Activated naive CD4-positive, alpha-beta T cell treated with anti-CD3 and anti-CD28 coated beads, Interleukin-2, amount 10 ng/mL, durations not matched to agents 7 days and 5 days (primary cell): ENCODE data around the gene DNAJA3.

ENCODE experiments used
- CTCF ChIA-PET: fragments of 350-600 bp; sonication (Branson Sonifier 250); formaldehyde crosslinking; loops from one replicate; lab custom pipeline; 2021; ENCODE audit warnings: antibody characterized with exemption; lab: Charles Lee
- DNase-seq: peaks from one replicate; pipeline ENCODE4 v3.0.0-alpha.2; 2020
- H3K27ac Mint-ChIP-seq: one replicate; pipeline ENCODE4 v1.8.0; 2021; ENCODE audit warnings: mild to moderate bottlenecking, moderate library complexity, mixed read lengths
- H3K27me3 Mint-ChIP-seq: one replicate; pipeline ENCODE4 v1.8.0; 2021; ENCODE audit warnings: mild to moderate bottlenecking, mixed read lengths
- H3K36me3 Mint-ChIP-seq: one replicate; pipeline ENCODE4 v1.8.0; 2021; ENCODE audit warnings: mixed read lengths
- H3K4me1 Mint-ChIP-seq: one replicate; pipeline ENCODE4 v1.8.0; 2021; ENCODE audit warnings: mixed read lengths
- H3K4me3 Mint-ChIP-seq: one replicate; pipeline ENCODE4 v1.8.0; 2021; ENCODE audit warnings: mild to moderate bottlenecking, moderate library complexity, mixed read lengths
- H3K9me3 Mint-ChIP-seq: one replicate; pipeline ENCODE4 v1.8.0; 2021; ENCODE audit warnings: mixed read lengths

The DNAJA3 gene

GRCh38 chr16:4425378-4426020 is at the start of gene DNAJA3:
TSS of gene DNAJA3 (plus strand) at chr16:4425868. CDS start at chr16:4425882, 14 bp downstream.
- Mint-ChIP-seq H3K4me3 (peak within 1 kb of the TSS; percentile 88), H3K36me3 (peaks cover 19% of the 10 kb centered on the region), H3K4me1 (peaks cover 35% of the 10 kb centered on the region), H3K9me3 (no peaks in the 10 kb centered on the region), H3K27ac (peak within 1 kb of the TSS; percentile 98), H3K27me3 (no peaks in the 10 kb centered on the region)
- DNase-seq = peak; percentile 94
- CTCF ChIA-PET = no interaction called here

GRCh38 chr16:4376126-4376892 is 49.4 kb upstream of the DNAJA3 start:
- H3K27me3 Mint-ChIP-seq = no peaks in the 10 kb centered on the region
- no peaks in the 10 kb centered on the region for H3K9me3 Mint-ChIP-seq
- no peak overlapping the region for H3K4me3 Mint-ChIP-seq
- DNase-seq = no peak
- CTCF ChIA-PET = interaction anchor here (3.0 kb wide), 1 partner anchor 26 kb away, joined by 10 read pairs; no protein-coding TSS in a partner anchor
- H3K4me1 Mint-ChIP-seq = peaks cover 11% of the 10 kb centered on the region
- peaks cover 2% of the 10 kb centered on the region for H3K36me3 Mint-ChIP-seq
- H3K27ac Mint-ChIP-seq = no peak overlapping the region

- no peak overlapping the region for H3K27ac Mint-ChIP-seq
- H3K36me3 Mint-ChIP-seq = peaks cover 5% of the 10 kb centered on the region
- no peak for DNase-seq
- CTCF ChIA-PET = no interaction called here
- H3K4me3 Mint-ChIP-seq = no peak overlapping the region
- no peaks in the 10 kb centered on the region for H3K27me3 Mint-ChIP-seq
- no peaks in the 10 kb centered on the region for H3K9me3 Mint-ChIP-seq
- H3K4me1 Mint-ChIP-seq = peaks cover 11% of the 10 kb centered on the region
These were observed 48.6 kb upstream of the DNAJA3 start for GRCh38 chr16:4376893-4377572.

- no peak overlapping the region for H3K27ac Mint-ChIP-seq
- CTCF ChIA-PET = no interaction called here
These were observed 48.0 kb upstream of the DNAJA3 start for GRCh38 chr16:4377573-4378154.

GRCh38 chr16:4378161-4378666 is 47.5 kb upstream of the DNAJA3 start:
- Mint-ChIP-seq H3K27me3 (no peaks in the 10 kb centered on the region), H3K36me3 (peaks cover 5% of the 10 kb centered on the region), H3K9me3 (no peaks in the 10 kb centered on the region), H3K4me3 (no peak overlapping the region), H3K4me1 (no peaks in the 10 kb centered on the region), H3K27ac (no peak overlapping the region)
- CTCF ChIA-PET = no interaction called here
- no peak for DNase-seq

More at GRCh38 chr16:4377573-4378154, 48.0 kb upstream of the DNAJA3 start:
- no peak for DNase-seq
- H3K9me3 Mint-ChIP-seq = no peaks in the 10 kb centered on the region
- H3K27me3 Mint-ChIP-seq = no peaks in the 10 kb centered on the region
- H3K4me1 Mint-ChIP-seq = peaks cover 4% of the 10 kb centered on the region
- H3K4me3 Mint-ChIP-seq = no peak overlapping the region
- H3K36me3 Mint-ChIP-seq = peaks cover 5% of the 10 kb centered on the region

- Mint-ChIP-seq H3K27me3 (no peaks in the 10 kb centered on the region), H3K4me3 (no peak overlapping the region), H3K27ac (no peak overlapping the region), H3K36me3 (peaks cover 6% of the 10 kb centered on the region), H3K4me1 (no peaks in the 10 kb centered on the region), H3K9me3 (no peaks in the 10 kb centered on the region)
- DNase-seq = no peak
- CTCF ChIA-PET = no interaction called here
These were observed 46.5 kb upstream of the DNAJA3 start for GRCh38 chr16:4378999-4379690.

GRCh38 chr16:4380119-4381063 is 45.3 kb upstream of the DNAJA3 start:
- no peak for DNase-seq
- Mint-ChIP-seq H3K27me3 (no peaks in the 10 kb centered on the region), H3K4me1 (no peaks in the 10 kb centered on the region), H3K36me3 (peaks cover 10% of the 10 kb centered on the region), H3K4me3 (no peak overlapping the region), H3K27ac (no peak overlapping the region), H3K9me3 (no peaks in the 10 kb centered on the region)
- CTCF ChIA-PET = no interaction called here

- H3K4me3 Mint-ChIP-seq = no peak overlapping the region
- no peaks in the 10 kb centered on the region for H3K4me1 Mint-ChIP-seq
- H3K9me3 Mint-ChIP-seq = no peaks in the 10 kb centered on the region
- CTCF ChIA-PET = no interaction called here
- no peaks in the 10 kb centered on the region for H3K27me3 Mint-ChIP-seq
- H3K27ac Mint-ChIP-seq = no peak overlapping the region
- DNase-seq = no peak
- H3K36me3 Mint-ChIP-seq = peaks cover 10% of the 10 kb centered on the region
These were observed 44.4 kb upstream of the DNAJA3 start for GRCh38 chr16:4381072-4381934.

- Mint-ChIP-seq H3K27ac (no peak overlapping the region), H3K4me1 (no peaks in the 10 kb centered on the region), H3K9me3 (no peaks in the 10 kb centered on the region), H3K4me3 (no peak overlapping the region), H3K36me3 (peaks cover 16% of the 10 kb centered on the region), H3K27me3 (no peaks in the 10 kb centered on the region)
- DNase-seq = no peak
- CTCF ChIA-PET = no interaction called here
These were observed 43.5 kb upstream of the DNAJA3 start for GRCh38 chr16:4381935-4382794.

GRCh38 chr16:4382795-4383357 is 42.8 kb upstream of the DNAJA3 start:
- Mint-ChIP-seq H3K4me1 (no peaks in the 10 kb centered on the region), H3K36me3 (peaks cover 16% of the 10 kb centered on the region)

GRCh38 chr16:4383591-4384444 is 41.9 kb upstream of the DNAJA3 start:
- H3K4me1 Mint-ChIP-seq = no peaks in the 10 kb centered on the region
- no peaks in the 10 kb centered on the region for H3K9me3 Mint-ChIP-seq
- DNase-seq = no peak
- no peaks in the 10 kb centered on the region for H3K27me3 Mint-ChIP-seq
- H3K27ac Mint-ChIP-seq = no peak overlapping the region
- CTCF ChIA-PET = no interaction called here
- H3K36me3 Mint-ChIP-seq = peaks cover 17% of the 10 kb centered on the region
- H3K4me3 Mint-ChIP-seq = no peak overlapping the region

More at GRCh38 chr16:4382795-4383357, 42.8 kb upstream of the DNAJA3 start:
- no peak for DNase-seq
- no peak overlapping the region for H3K4me3 Mint-ChIP-seq
- no peaks in the 10 kb centered on the region for H3K9me3 Mint-ChIP-seq
- CTCF ChIA-PET = no interaction called here
- no peaks in the 10 kb centered on the region for H3K27me3 Mint-ChIP-seq
- peak overlapping the region; percentile 60 for H3K27ac Mint-ChIP-seq
